K562 (cell line): ENCODE results near the gene APLP1. TPM values are rescaled to one million over a fixed set of nuclear protein-coding genes. Genes with fewer than 3 reads are reported as not detected.

ENCODE experiments used
- ATAC-seq: fragments of 200-7000 bp; cut with Tn5 transposase; 3 replicates; pipeline ENCODE4 v1.9.1; 2020; ENCODE audit warnings: moderate library complexity
- BruUV-seq: library from RNA; stranded (reverse); fragments of 400-500 nt; replicated peaks from 2 replicates; lab custom pipeline; 2021; lab: Mats Ljungman, UMichigan
- CTCF ChIA-PET: fragments of 300-600 bp; formaldehyde crosslinking; extraction: SDS; loops from one replicate; lab custom pipeline; 2021; ENCODE audit warnings: low intra/inter-chr PET ratio; lab: Yijun Ruan, JAX
- POLR2A ChIA-PET: fragments of 300-600, 350-650 bp; sonication (Branson Sonifier 250); formaldehyde crosslinking; extraction: SDS; loops from one replicate; lab custom pipeline; 2021; ENCODE audit warnings: antibody characterized with exemption, inconsistent platforms; lab: Yijun Ruan, JAX
- DNase-seq, 4 experiments: peaks; one replicate each; pipeline versions ENCODE4 v3.0.0 to v3.0.0-alpha.2; 2011 to 2018; ENCODE audit warnings: low spot score in 3 of 4, mixed read lengths in 3 of 4; ENCODE audit errors: extremely low read depth in 1 of 4
- FAIRE-seq: peaks from 2 replicates; lab custom pipeline; 2011; peaks lifted over from hg19 to GRCh38; lab: Jason Lieb, UNC
- H2AFZ ChIP-seq: 2 replicates; pipeline ENCODE4 v1.6.0; 2011; ENCODE audit warnings: low read depth, low read length, control low read depth, inconsistent platforms
- H3K27ac ChIP-seq: fragments of 200-600 bp; 3 replicates; pipeline ENCODE4 v1.8.0; 2011; ENCODE audit warnings: low read depth, mild to moderate bottlenecking, control low read depth, inconsistent platforms, low read length, moderate library complexity, mixed read lengths; ENCODE audit errors: extremely low read depth
- H3K27me3 ChIP-seq, 2 experiments: fragments of 300-600 bp in 1 of 2; 2 replicates in 1 of 2; 3 replicates in 1 of 2; pipeline versions ENCODE4 v1.6.0 to v1.8.0; 2011; ENCODE audit warnings: inconsistent platforms in 2 of 2, low read length in 2 of 2, mild to moderate bottlenecking in 1 of 2, mixed read lengths in 1 of 2, moderate library complexity in 1 of 2; ENCODE audit not compliant: control insufficient read depth in 2 of 2, insufficient read depth in 2 of 2
- H3K36me3 ChIP-seq: fragments of 300-600 bp; 3 replicates; pipeline ENCODE4 v1.8.0; 2011; ENCODE audit warnings: mild to moderate bottlenecking, low read length, inconsistent platforms; ENCODE audit not compliant: control insufficient read depth, insufficient read depth
- H3K4me1 ChIP-seq, 2 experiments: fragments of 200-600 bp in 1 of 2; replicated peaks in 1 of 2; 2 replicates in 1 of 2; 3 replicates in 1 of 2; pipeline versions ENCODE4 v1.5.1 to v1.8.0; 2011; ENCODE audit warnings: inconsistent platforms in 2 of 2, low read length in 2 of 2, mild to moderate bottlenecking in 1 of 2, mixed read lengths in 1 of 2, moderate library complexity in 1 of 2; ENCODE audit not compliant: control insufficient read depth in 2 of 2, insufficient read depth in 2 of 2
- H3K4me2 ChIP-seq: 2 replicates; pipeline ENCODE4 v1.6.1; 2011; ENCODE audit warnings: low read length, control low read depth, inconsistent platforms, mixed read lengths; ENCODE audit not compliant: insufficient read depth
- H3K4me3 ChIP-seq: fragments of 200-600 bp; sonication (generic), shearing (Covaris generic); 2 replicates; pipeline ENCODE4 v1.5.1; 2016; ENCODE audit warnings: control low read depth, inconsistent platforms
- H3K79me2 ChIP-seq: fragments of 200-600 bp; 3 replicates; pipeline ENCODE4 v1.8.0; 2011; ENCODE audit warnings: low read length, inconsistent platforms; ENCODE audit not compliant: control insufficient read depth, insufficient read depth
- H3K9ac ChIP-seq, 2 experiments: 2 replicates each; pipeline versions ENCODE4 v1.6.0 to v1.6.1; 2011; ENCODE audit warnings: low read depth in 2 of 2, low read length in 2 of 2, control low read depth in 1 of 2, inconsistent platforms in 1 of 2, mild to moderate bottlenecking in 1 of 2, mixed read lengths in 1 of 2; ENCODE audit not compliant: insufficient read depth in 1 of 2
- H3K9me1 ChIP-seq: one replicate; pipeline ENCODE4 v1.6.0; 2011; ENCODE audit warnings: inconsistent platforms, mild to moderate bottlenecking, low read length, moderate library complexity; ENCODE audit not compliant: control insufficient read depth, insufficient read depth
- H3K9me3 ChIP-seq: replicated peaks from 2 replicates; pipeline ENCODE4 v1.5.1; 2011; ENCODE audit warnings: low read depth, low read length, inconsistent platforms; ENCODE audit not compliant: control insufficient read depth, insufficient read depth
- H4K20me1 ChIP-seq: replicated peaks from 2 replicates; pipeline ENCODE4 v1.6.1; 2011; ENCODE audit warnings: low read length, inconsistent platforms, mixed read lengths; ENCODE audit not compliant: control insufficient read depth, insufficient read depth
- BRCA1 ChIP-seq, 2 experiments: fragments of 450-650 bp in 1 of 2; sonication (generic) in 1 of 2; formaldehyde crosslinking in 1 of 2; IDR thresholded peaks; 2 replicates each; pipeline versions ENCODE4 v1.5.0 to v1.6.1; 2017 to 2020; ENCODE audit warnings: mild to moderate bottlenecking in 1 of 2, missing genetic modification reagents in 1 of 2
- HDAC3 ChIP-seq: fragments of 450-650 bp; IDR thresholded peaks from 2 replicates; pipeline ENCODE4 v1.6.1; 2018; ENCODE audit warnings: borderline replicate concordance, mild to moderate bottlenecking, moderate library complexity; ENCODE audit not compliant: partially characterized antibody
- MAFG ChIP-seq: fragments of 450-650 bp; conservative IDR thresholded peaks from 2 replicates; pipeline ENCODE4 v1.6.1; 2016; ENCODE audit warnings: missing genetic modification characterization, missing compliant biosample characterization
- MEIS2 ChIP-seq: fragments of 450-650 bp; IDR thresholded peaks from 2 replicates; pipeline ENCODE4 v1.6.1; 2014; ENCODE audit warnings: mild to moderate bottlenecking; ENCODE audit not compliant: partially characterized antibody
- RBM14 ChIP-seq: fragments of 200-400 bp; formaldehyde crosslinking; IDR thresholded peaks from 2 replicates; pipeline ENCODE4 v1.6.1; 2018; ENCODE audit warnings: low read depth, mild to moderate bottlenecking, low read length, moderate library complexity, borderline replicate concordance; ENCODE audit not compliant: insufficient read depth
- SRSF1 ChIP-seq: fragments of 200-400 bp; formaldehyde crosslinking; IDR thresholded peaks from 2 replicates; pipeline ENCODE4 v1.6.1; 2017; ENCODE audit warnings: mild to moderate bottlenecking, low read depth, low read length, moderate library complexity
- TEAD2 ChIP-seq: fragments of 450-650 bp; IDR thresholded peaks from 2 replicates; pipeline ENCODE4 v1.6.1; 2016; ENCODE audit warnings: missing genetic modification characterization, control low read depth, missing compliant biosample characterization
- ZNF407 ChIP-seq: fragments of 450-650 bp; IDR thresholded peaks from 2 replicates; pipeline ENCODE4 v1.6.1; 2016; ENCODE audit warnings: low read depth
- WGBS: fragments of 100-300 bp; shearing (Covaris generic); methylation state at CpG from one replicate; pipeline ENCODE4 v1.1.6; 2016; ENCODE audit warnings: low coverage, mixed read lengths; ENCODE audit not compliant: insufficient coverage; ENCODE audit errors: missing lambda C conversion rate; 5-methylcytosine and 5-hydroxymethylcytosine counted together
- in situ Hi-C: fragments of 300-500 bp; cut with MboI; formaldehyde crosslinking; loops from 4 replicates; pipeline ENCODE4 v1.15.0; 2018; ENCODE audit warnings: inconsistent platforms, mixed read lengths
- intact Hi-C: fragments of 100-400 bp; cut with micrococcal nuclease; formaldehyde crosslinking; loops from 2 replicates; pipeline ENCODE4 v1.14.2; 2022
- polyA plus RNA-seq, 8 experiments: library from polyadenylated mRNA; depleted of rRNA in 4 of 8; stranded (reverse) in 5 of 8; unstranded in 3 of 8; fragments of >200 nt; fragmentation: Nextera tagmentation in 2 of 8; fragmentation: Illumina TruSeq in 1 of 8; extraction: Ambion mirVana in 2 of 8; extraction: Trizol in 1 of 8; gene quantifications; 2 replicates each; pipeline versions ENCODE4 v1.2.1 to v1.2.3, GENCODE V29; 2011 to 2014; ENCODE audit warnings: inconsistent platforms in 1 of 8, missing spikeins in 1 of 8
- total RNA-seq, 7 experiments: library from RNA; depleted of rRNA in 6 of 7; stranded (reverse); fragments of >200 nt in 6 of 7; fragmentation: Illumina TruSeq in 2 of 7; extraction: Trizol in 2 of 7; gene quantifications; 2 replicates each; pipeline versions ENCODE4 v1.2.1 to v1.2.3, GENCODE V29; 2011 to 2021; ENCODE audit warnings: low replicate concordance in 1 of 7
- TF ChIP-seq, protein P1 (sequence below): fragments of 450-650 bp; formaldehyde crosslinking; IDR thresholded peaks from 2 replicates; pipeline ENCODE4 v1.4.0; 2022; ENCODE audit warnings: missing genetic modification characterization

The APLP1 gene
- total and polyA plus RNA-seq, 9 of the 15 experiments (the other 6 are each of a cell fraction or from before 2014, with no cell fraction given) = 0.69 to 9.9 (median 4.7) TPM

- TF ChIP-seq RBM14 (no peak), SRSF1 (no peak), BRCA1 (IDR thresholded peaks at IDR 0.05) (no peak), BRCA1 (CRISPR knock-in tag; IDR thresholded peaks at IDR 0.05) (no peak), MEIS2 (peak; percentile 5), MAFG (no peak)
Measured at GRCh38 chr19:35845215-35846037, 22.9 kb upstream of the APLP1 start (continued).

DNA sequence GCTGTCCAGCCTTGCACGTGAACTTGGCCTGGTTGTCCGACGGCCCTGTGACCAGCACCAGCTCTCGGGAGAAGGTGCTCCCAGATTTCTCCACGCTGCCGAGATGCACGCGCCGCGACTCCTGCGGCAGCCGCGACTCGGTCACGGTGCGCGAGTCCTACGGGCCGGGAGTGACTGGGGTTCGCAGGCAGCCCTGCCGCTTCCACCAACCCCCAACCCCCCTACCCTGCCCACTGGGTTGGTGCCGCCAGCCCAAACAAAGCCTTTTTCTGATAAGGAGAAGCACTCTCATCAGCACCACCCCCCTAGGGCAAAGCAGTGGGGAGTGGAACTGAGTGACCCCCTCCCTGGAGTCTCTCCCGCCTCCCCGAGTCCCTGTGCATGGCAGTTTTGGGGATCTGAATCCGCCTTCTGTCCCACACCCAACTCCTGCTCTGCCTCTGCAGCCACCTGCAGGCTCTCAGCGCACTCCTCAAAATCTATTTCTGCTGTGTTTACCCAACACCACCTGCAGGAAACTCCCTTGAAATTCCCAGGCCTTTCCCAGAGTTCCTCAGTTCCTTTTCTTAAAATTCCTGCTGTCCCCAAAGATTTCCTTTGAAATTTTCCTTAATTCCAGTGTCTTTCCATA is 22.2 kb upstream of the APLP1 start:
- Histone ChIP-seq H3K9me1 (peaks cover 8% of the 10 kb centered on the region), H3K4me2 (0 out of 2 replicates have a peak overlapping the region, but pooled peaks have one; percentile 81), H3K4me3 (no peak overlapping the region), H4K20me1 (peaks cover 18% of the 10 kb centered on the region), H3K9me3 (no peaks in the 10 kb centered on the region), H3K4me1 (peaks cover 9 to 29% of the 10 kb centered on the region in 2 experiments), H3K9ac (peak overlapping the region in 1 of 2 experiments; percentile 62; a peak in 1 of 4 replicates), H3K27ac (no peak overlapping the region), H3K36me3 (no peaks in the 10 kb centered on the region), H3K27me3 (peaks cover 34 to 60% of the 10 kb centered on the region in 2 experiments), H3K79me2 (no peaks in the 10 kb centered on the region), H2AFZ (no peak overlapping the region)
- no TSS peak for BruUV-seq
- FAIRE-seq (no peak), DNase-seq (no peak), ATAC-seq (no peak)
- in situ Hi-C loops = no loop called here
- ChIA-PET POLR2A (interaction anchor here (1.4 kb wide), 1 partner anchor 18 kb away, joined by 3 read pairs; no protein-coding TSS in a partner anchor), CTCF (no interaction called here)
- intact Hi-C loops = no loop called here
- 9% methylated on average over 16 of the region's 26 CpGs for WGBS
- TF ChIP-seq ZNF407 (no peak), TEAD2 (no peak), HDAC3 (no peak)
- TF ChIP-seq, protein P1, sequence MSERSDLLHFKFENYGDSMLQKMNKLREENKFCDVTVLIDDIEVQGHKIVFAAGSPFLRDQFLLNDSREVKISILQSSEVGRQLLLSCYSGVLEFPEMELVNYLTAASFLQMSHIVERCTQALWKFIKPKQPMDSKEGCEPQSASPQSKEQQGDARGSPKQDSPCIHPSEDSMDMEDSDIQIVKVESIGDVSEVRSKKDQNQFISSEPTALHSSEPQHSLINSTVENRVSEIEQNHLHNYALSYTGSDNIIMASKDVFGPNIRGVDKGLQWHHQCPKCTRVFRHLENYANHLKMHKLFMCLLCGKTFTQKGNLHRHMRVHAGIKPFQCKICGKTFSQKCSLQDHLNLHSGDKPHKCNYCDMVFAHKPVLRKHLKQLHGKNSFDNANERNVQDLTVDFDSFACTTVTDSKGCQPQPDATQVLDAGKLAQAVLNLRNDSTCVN = no peak
